HepG2 (cell line): Measurements from ENCODE around the gene BIRC6. TPM values are rescaled to one million over a fixed set of nuclear protein-coding genes. Genes with fewer than 3 reads are reported as not detected.

ENCODE experiments used
- E2F5 ChIP-seq: sonication (generic); formaldehyde crosslinking; conservative IDR thresholded peaks from 2 replicates; pipeline ENCODE4 v1.4.0; 2020; ENCODE audit warnings: missing genetic modification reagents
- FOXP4 ChIP-seq: sonication (generic); formaldehyde crosslinking; IDR thresholded peaks from 2 replicates; pipeline ENCODE4 v1.4.0; 2020; ENCODE audit warnings: missing genetic modification reagents
- GFI1 ChIP-seq: sonication (generic); formaldehyde crosslinking; IDR thresholded peaks from 2 replicates; pipeline ENCODE4 v1.5.0; 2020; ENCODE audit warnings: missing genetic modification reagents, mild to moderate bottlenecking, borderline replicate concordance
- HMGA1 ChIP-seq: sonication (generic); formaldehyde crosslinking; conservative IDR thresholded peaks from 2 replicates; pipeline ENCODE4 v1.4.0; 2020; ENCODE audit warnings: missing genetic modification reagents
- ISL2 ChIP-seq: sonication (generic); formaldehyde crosslinking; IDR thresholded peaks from 2 replicates; pipeline ENCODE4 v1.5.0; 2020; ENCODE audit warnings: missing genetic modification reagents
- KLF13 ChIP-seq: sonication (generic); formaldehyde crosslinking; IDR thresholded peaks from 2 replicates; pipeline ENCODE4 v1.4.0; 2020; ENCODE audit warnings: mild to moderate bottlenecking, missing genetic modification reagents
- LCORL ChIP-seq, 2 experiments: fragments of 450-650 bp in 1 of 2; sonication (generic) in 1 of 2; formaldehyde crosslinking in 1 of 2; IDR thresholded peaks; 2 replicates each; pipeline versions ENCODE4 v1.5.0 to v1.6.1; 2017 to 2020; ENCODE audit warnings: antibody characterized with exemption in 1 of 2, missing genetic modification reagents in 1 of 2
- MXI1 ChIP-seq: IDR thresholded peaks from 3 replicates; pipeline ENCODE4 v1.6.1; 2012; ENCODE audit warnings: low read depth, low read length, inconsistent platforms, borderline replicate concordance
- PAF1 ChIP-seq: IDR thresholded peaks from 2 replicates; pipeline ENCODE4 v1.6.1; 2016; ENCODE audit warnings: missing genetic modification reagents, missing compliant biosample characterization
- PHF8 ChIP-seq: sonication (generic); formaldehyde crosslinking; IDR thresholded peaks from 2 replicates; pipeline ENCODE4 v1.5.0; 2020; ENCODE audit warnings: missing genetic modification reagents
- RBFOX2 ChIP-seq: fragments of 200-400 bp; formaldehyde crosslinking; IDR thresholded peaks from 2 replicates; pipeline ENCODE4 v1.6.1; 2017; ENCODE audit warnings: low read depth, mild to moderate bottlenecking, low read length
- THAP11 ChIP-seq: IDR thresholded peaks from 2 replicates; pipeline ENCODE4 v1.6.1; 2016; ENCODE audit warnings: missing biosample characterization, missing genetic modification reagents
- TMF1 ChIP-seq: sonication (generic); formaldehyde crosslinking; IDR thresholded peaks from 2 replicates; pipeline ENCODE4 v1.8.1; 2022; ENCODE audit warnings: low read depth, missing genetic modification reagents
- ZBTB1 ChIP-seq: sonication (generic); formaldehyde crosslinking; IDR thresholded peaks from 2 replicates; pipeline ENCODE4 v1.4.0; 2020; ENCODE audit warnings: missing genetic modification reagents, borderline replicate concordance
- ZFP37 ChIP-seq: sonication (generic); formaldehyde crosslinking; IDR thresholded peaks from 2 replicates; pipeline ENCODE4 v1.4.0; 2020; ENCODE audit warnings: missing genetic modification reagents, borderline replicate concordance
- ZNF326 ChIP-seq: sonication (generic); formaldehyde crosslinking; IDR thresholded peaks from 2 replicates; pipeline ENCODE4 v1.4.0; 2020; ENCODE audit warnings: missing genetic modification reagents, borderline replicate concordance
- ZNF331 ChIP-seq: sonication (generic); formaldehyde crosslinking; IDR thresholded peaks from 2 replicates; pipeline ENCODE4 v1.4.0; 2020; ENCODE audit warnings: missing genetic modification reagents
- ZNF605 ChIP-seq: sonication (generic); formaldehyde crosslinking; IDR thresholded peaks from 2 replicates; pipeline ENCODE4 v1.8.0; 2022; ENCODE audit warnings: mild to moderate bottlenecking, missing genetic modification reagents
- ZNF644 ChIP-seq: IDR thresholded peaks from 2 replicates; pipeline ENCODE4 v1.6.1; 2016; ENCODE audit warnings: low read depth
- ZNF879 ChIP-seq: sonication (generic); formaldehyde crosslinking; IDR thresholded peaks from 2 replicates; pipeline ENCODE4 v1.8.1; 2023; ENCODE audit warnings: missing genetic modification reagents
- polyA plus RNA-seq, 8 experiments: library from polyadenylated mRNA; depleted of rRNA in 3 of 8; stranded (reverse) in 7 of 8; unstranded in 1 of 8; fragments of >200 nt; fragmentation: Illumina TruSeq in 4 of 8; extraction: Trizol in 4 of 8; gene quantifications; 2 replicates each; pipeline versions ENCODE4 v1.2.1 to v1.2.3, GENCODE V29; 2011 to 2016; ENCODE audit warnings: low read depth in 4 of 8, missing spikeins in 1 of 8, mixed read lengths in 1 of 8; ENCODE audit not compliant: insufficient read depth in 1 of 8
- total RNA-seq, 5 experiments: library from RNA; depleted of rRNA; stranded (reverse); fragments of >200 nt; fragmentation: Illumina TruSeq; extraction: Trizol; gene quantifications; 2 replicates each; pipeline ENCODE4 v1.2.3, GENCODE V29; 2016; ENCODE audit warnings: low read depth in 1 of 5
- TF ChIP-seq, protein P1 (sequence below): sonication (generic); formaldehyde crosslinking; IDR thresholded peaks from 2 replicates; pipeline ENCODE4 v1.4.0; 2020; ENCODE audit warnings: missing genetic modification reagents, borderline replicate concordance
- TF ChIP-seq, protein P2 (sequence below): IDR thresholded peaks from 2 replicates; pipeline ENCODE4 v1.6.1; 2016; ENCODE audit warnings: mild to moderate bottlenecking

The BIRC6 gene
- total and polyA plus RNA-seq, 2 of the 13 experiments (the other 11 are each of a cell fraction or from before 2014, with no cell fraction given) = 65.6 to 120 TPM

DNA sequence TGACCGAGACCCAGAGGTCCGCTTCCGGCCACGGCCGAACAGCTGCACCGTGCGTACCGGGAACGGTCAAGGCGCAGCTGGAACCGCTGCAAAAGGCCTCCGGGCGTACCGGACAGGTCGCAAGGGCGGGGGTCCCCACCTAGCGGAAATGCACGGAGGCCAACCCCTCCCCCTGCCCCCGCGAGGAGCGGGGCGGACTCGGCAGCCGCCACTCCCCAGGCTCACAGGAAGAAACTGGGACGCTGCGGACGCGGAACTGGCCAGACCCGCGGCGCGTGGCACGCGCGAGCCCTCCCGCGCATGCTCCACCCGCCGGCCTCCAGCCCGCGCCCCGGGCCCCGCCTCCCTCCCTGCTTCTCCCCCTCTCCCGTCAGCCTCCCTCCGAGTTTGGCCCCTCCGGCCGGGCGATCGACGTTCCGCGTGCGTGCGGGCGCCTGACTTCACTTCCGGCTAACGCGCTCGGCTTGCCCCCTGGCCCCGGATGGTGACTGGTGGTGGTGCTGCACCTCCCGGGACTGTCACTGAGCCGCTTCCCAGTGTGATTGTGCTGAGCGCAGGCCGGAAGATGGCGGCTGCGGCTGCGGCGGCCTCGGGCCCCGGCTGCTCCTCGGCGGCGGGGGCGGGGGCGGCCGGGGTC, at the start of gene BIRC6 (continued):
- TF ChIP-seq ZNF326 (CRISPR knock-in tag) (no peak), KLF13 (CRISPR knock-in tag) (peak; percentile 49), GFI1 (CRISPR knock-in tag) (peak; percentile 93), THAP11 (CRISPR knock-in tag) (peak; percentile 92), ZBTB1 (peak; percentile 98), E2F5 (CRISPR knock-in tag) (peak; percentile 69; the same call in 1 of the 2 replicates), RBFOX2 (peak; percentile 98), MXI1 (peak; percentile 96; the same call in 1 of the 3 replicates), ZNF331 (CRISPR knock-in tag) (peak; percentile 89), TMF1 (CRISPR knock-in tag) (peak; percentile 78), ZNF644 (peak; percentile 9; the same call in 1 of the 2 replicates), ZNF605 (CRISPR knock-in tag) (peak; percentile 98), ZNF879 (CRISPR knock-in tag) (peak; percentile 90; the same call in 1 of the 2 replicates), ISL2 (CRISPR knock-in tag) (peak; percentile 71; the same call in 1 of the 2 replicates), PAF1 (no peak), HMGA1 (CRISPR knock-in tag) (no peak), PHF8 (CRISPR knock-in tag) (peak; percentile 84), FOXP4 (peak; percentile 75), ZFP37 (CRISPR knock-in tag) (peak; percentile 67; the same call in 1 of the 2 replicates), LCORL (IDR thresholded peaks at IDR 0.05) (no peak), LCORL (CRISPR knock-in tag; IDR thresholded peaks at IDR 0.05) (peak; percentile 87)
- TF ChIP-seq, protein P1, sequence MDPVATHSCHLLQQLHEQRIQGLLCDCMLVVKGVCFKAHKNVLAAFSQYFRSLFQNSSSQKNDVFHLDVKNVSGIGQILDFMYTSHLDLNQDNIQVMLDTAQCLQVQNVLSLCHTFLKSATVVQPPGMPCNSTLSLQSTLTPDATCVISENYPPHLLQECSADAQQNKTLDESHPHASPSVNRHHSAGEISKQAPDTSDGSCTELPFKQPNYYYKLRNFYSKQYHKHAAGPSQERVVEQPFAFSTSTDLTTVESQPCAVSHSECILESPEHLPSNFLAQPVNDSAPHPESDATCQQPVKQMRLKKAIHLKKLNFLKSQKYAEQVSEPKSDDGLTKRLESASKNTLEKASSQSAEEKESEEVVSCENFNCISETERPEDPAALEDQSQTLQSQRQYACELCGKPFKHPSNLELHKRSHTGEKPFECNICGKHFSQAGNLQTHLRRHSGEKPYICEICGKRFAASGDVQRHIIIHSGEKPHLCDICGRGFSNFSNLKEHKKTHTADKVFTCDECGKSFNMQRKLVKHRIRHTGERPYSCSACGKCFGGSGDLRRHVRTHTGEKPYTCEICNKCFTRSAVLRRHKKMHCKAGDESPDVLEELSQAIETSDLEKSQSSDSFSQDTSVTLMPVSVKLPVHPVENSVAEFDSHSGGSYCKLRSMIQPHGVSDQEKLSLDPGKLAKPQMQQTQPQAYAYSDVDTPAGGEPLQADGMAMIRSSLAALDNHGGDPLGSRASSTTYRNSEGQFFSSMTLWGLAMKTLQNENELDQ = no peak
- TF ChIP-seq, protein P2, sequence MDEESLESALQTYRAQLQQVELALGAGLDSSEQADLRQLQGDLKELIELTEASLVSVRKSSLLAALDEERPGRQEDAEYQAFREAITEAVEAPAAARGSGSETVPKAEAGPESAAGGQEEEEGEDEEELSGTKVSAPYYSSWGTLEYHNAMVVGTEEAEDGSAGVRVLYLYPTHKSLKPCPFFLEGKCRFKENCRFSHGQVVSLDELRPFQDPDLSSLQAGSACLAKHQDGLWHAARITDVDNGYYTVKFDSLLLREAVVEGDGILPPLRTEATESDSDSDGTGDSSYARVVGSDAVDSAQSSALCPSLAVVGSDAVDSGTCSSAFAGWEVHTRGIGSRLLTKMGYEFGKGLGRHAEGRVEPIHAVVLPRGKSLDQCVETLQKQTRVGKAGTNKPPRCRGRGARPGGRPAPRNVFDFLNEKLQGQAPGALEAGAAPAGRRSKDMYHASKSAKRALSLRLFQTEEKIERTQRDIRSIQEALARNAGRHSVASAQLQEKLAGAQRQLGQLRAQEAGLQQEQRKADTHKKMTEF = peak; percentile 97
